D721Med (cell line): Measurements from ENCODE around the gene ITIH4.

Experiments
- DNase-seq: peaks from one replicate; pipeline ENCODE4 v3.0.0; 2011; ENCODE audit warnings: low spot score; ENCODE audit not compliant: insufficient read length
- FAIRE-seq: peaks from 2 replicates; lab custom pipeline; 2011; peaks lifted over from hg19 to GRCh38; lab: Jason Lieb, UNC
- TF ChIP-seq, protein P1 (sequence below): IDR thresholded peaks from 2 replicates; pipeline ENCODE4 v1.5.1; 2012; ENCODE audit warnings: mild to moderate bottlenecking, control low read depth; ENCODE audit not compliant: insufficient read depth; ENCODE audit errors: missing control alignments

ITIH4 gene

GRCh38 chr3:52845157-52845556, 14.7 kb upstream of the ITIH4 start:
- TF ChIP-seq, protein P1, sequence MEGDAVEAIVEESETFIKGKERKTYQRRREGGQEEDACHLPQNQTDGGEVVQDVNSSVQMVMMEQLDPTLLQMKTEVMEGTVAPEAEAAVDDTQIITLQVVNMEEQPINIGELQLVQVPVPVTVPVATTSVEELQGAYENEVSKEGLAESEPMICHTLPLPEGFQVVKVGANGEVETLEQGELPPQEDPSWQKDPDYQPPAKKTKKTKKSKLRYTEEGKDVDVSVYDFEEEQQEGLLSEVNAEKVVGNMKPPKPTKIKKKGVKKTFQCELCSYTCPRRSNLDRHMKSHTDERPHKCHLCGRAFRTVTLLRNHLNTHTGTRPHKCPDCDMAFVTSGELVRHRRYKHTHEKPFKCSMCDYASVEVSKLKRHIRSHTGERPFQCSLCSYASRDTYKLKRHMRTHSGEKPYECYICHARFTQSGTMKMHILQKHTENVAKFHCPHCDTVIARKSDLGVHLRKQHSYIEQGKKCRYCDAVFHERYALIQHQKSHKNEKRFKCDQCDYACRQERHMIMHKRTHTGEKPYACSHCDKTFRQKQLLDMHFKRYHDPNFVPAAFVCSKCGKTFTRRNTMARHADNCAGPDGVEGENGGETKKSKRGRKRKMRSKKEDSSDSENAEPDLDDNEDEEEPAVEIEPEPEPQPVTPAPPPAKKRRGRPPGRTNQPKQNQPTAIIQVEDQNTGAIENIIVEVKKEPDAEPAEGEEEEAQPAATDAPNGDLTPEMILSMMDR: no peak
- DNase-seq (no peak), FAIRE-seq (no peak)

- TF ChIP-seq, protein P1: no peak
- no peak for FAIRE-seq
- DNase-seq: no peak
Observed at GRCh38 chr3:52844290-52844975, 14.0 kb upstream of the ITIH4 start.

DNA sequence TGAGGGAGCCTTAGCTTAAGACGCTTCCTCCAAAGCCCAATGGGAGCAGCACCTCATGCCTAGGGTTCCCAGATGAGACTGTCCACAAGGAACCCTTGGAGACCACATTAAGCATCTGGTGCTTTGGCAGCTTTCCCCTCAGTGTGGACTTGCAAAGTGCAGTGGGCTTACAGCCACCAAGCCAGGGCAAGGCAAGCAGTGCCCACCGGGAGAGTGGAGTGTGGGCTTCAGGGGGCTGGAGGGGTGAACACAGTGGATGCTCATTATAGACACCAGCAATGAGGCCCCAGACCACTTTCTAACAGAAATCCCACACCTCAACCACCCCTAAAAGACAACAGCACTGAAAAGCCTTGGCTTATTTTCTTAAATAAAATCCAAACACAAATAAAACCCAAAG, 13.4 kb upstream of the ITIH4 start:
- FAIRE-seq (no peak), DNase-seq (no peak)
- TF ChIP-seq, protein P1: no peak

DNA sequence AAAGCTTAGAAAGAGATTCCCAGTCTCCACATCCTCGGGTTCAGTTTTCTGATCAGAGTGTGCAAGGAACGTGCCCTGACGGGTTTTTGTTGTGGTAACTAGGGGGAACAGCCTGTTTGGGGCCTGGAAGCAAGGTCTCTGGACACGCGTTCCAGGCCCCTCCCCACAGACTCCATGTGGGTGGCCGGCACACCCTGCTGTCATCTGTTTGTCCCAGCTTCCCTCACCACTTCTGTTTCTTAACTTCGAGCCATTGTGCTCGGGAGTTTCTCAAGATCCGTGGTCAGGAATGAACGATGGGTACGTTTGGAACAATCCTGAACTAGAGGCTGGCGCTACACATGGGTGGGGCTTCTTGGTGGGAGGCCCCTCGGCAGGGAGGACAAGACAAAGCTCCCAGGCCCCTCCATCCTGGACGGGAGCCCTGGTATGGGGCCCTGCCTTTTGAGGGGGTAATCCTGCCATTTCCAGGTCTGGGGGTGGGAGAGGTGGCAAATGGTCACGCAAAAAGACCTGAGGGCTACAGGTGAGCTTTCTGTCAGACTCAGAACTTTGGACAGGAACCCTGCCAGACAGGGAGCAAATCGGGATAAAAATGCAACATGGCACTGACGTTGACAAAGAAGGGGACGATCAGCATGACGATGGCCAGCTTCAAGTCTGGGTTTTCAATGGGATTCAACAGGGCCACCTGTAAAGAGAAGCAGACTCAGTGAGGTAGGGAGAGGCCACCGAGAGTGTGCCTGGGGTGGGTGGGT, 12.8 kb upstream of the ITIH4 start:
- DNase-seq (no peak), FAIRE-seq (no peak)
- TF ChIP-seq, protein P1: no peak

DNA sequence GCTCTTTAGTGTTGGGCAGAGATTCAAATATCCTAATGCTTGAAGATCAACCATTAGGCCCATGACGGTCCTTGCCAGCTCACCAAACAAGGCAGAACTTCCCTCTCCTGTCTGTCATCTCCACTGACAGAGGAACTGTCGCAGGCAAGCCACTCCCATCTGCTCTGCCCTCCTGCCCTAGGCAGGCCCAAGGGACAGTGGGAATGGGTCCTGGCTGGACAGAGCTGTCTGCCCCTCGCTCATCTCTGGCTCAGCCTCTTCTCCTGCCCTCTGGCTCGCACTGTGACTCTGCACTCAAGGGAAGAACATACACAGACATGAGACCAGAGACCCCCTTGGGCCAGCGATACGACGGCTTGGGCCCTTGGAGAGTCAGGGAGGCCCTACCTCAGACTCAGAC, 12.0 kb upstream of the ITIH4 start:
- TF ChIP-seq, protein P1: no peak
- FAIRE-seq (no peak), DNase-seq (no peak)

- DNase-seq: no peak
- FAIRE-seq: no peak
- TF ChIP-seq, protein P1: no peak
Observed at GRCh38 chr3:52841981-52842340, 11.5 kb upstream of the ITIH4 start.
